Renal cortical epithelial cell (primary cell): Measurements from ENCODE around the gene OSBPL1A. TPM values are rescaled to one million over a fixed set of nuclear protein-coding genes. Genes with fewer than 3 reads are reported as not detected.

Experiments
- DNase-seq: peaks from one replicate; pipeline ENCODE4 v3.0.0-alpha.2; 2011; ENCODE audit warnings: low read depth
- total RNA-seq: library from RNA; depleted of rRNA; stranded (reverse); fragments of >200 nt; gene quantifications from 2 replicates; pipeline ENCODE4 v1.2.3, GENCODE V29; 2014

OSBPL1A gene
- 21.2 and 35.1 TPM in 2 replicates for total RNA-seq

- peak; percentile 71 for DNase-seq
These were observed at the start of gene OSBPL1A for GRCh38 chr18:24397694-24398368. Gene OSBPL1A (minus strand): TSS chr18:24397824. CDS start chr18:24377533, 20,291 bp downstream.

GRCh38 chr18:24446953-24447538, 49.4 kb upstream of the OSBPL1A start:
- no peak for DNase-seq

- no peak for DNase-seq
These were observed 48.8 kb upstream of the OSBPL1A start for GRCh38 chr18:24446453-24446852.

- no peak for DNase-seq
These were observed 46.2 kb upstream of the OSBPL1A start for GRCh38 chr18:24443870-24444269.

GRCh38 chr18:24436939-24437338, 39.3 kb upstream of the OSBPL1A start:
- no peak for DNase-seq

- DNase-seq: no peak
These were observed 35.0 kb upstream of the OSBPL1A start for GRCh38 chr18:24432618-24433017.

- no peak for DNase-seq
These were observed 31.6 kb upstream of the OSBPL1A start for GRCh38 chr18:24429188-24429587.

- no peak for DNase-seq
These were observed 31.1 kb upstream of the OSBPL1A start for GRCh38 chr18:24428709-24429108.

GRCh38 chr18:24427484-24427883, 29.9 kb upstream of the OSBPL1A start:
- peak; percentile 28 for DNase-seq

GRCh38 chr18:24426398-24427294, 29.0 kb upstream of the OSBPL1A start, which contains the start of gene IMPACT:
Gene IMPACT (plus strand): TSS chr18:24426670. CDS start chr18:24426757, 87 bp downstream.
- peak; percentile 30 for DNase-seq

- DNase-seq: no peak
These were observed 28.4 kb upstream of the OSBPL1A start for GRCh38 chr18:24426073-24426397.

GRCh38 chr18:24421831-24422230, 24.2 kb upstream of the OSBPL1A start:
- no peak for DNase-seq

- no peak for DNase-seq
These were observed 22.9 kb upstream of the OSBPL1A start for GRCh38 chr18:24420551-24420950.

GRCh38 chr18:24417480-24417879, 19.9 kb upstream of the OSBPL1A start:
- no peak for DNase-seq

GRCh38 chr18:24414349-24415003, 16.9 kb upstream of the OSBPL1A start:
- DNase-seq: no peak

GRCh38 chr18:24413148-24413547, 15.5 kb upstream of the OSBPL1A start:
- DNase-seq: no peak

- no peak for DNase-seq
These were observed 10.9 kb upstream of the OSBPL1A start for GRCh38 chr18:24408496-24408895.

- no peak for DNase-seq
These were observed 7.0 kb upstream of the OSBPL1A start for GRCh38 chr18:24404591-24404990.

GRCh38 chr18:24403076-24403475, 5.5 kb upstream of the OSBPL1A start:
- DNase-seq: no peak

- DNase-seq: no peak
These were observed 4.7 kb upstream of the OSBPL1A start for GRCh38 chr18:24402209-24402785.

GRCh38 chr18:24400587-24400986, 3.0 kb upstream of the OSBPL1A start:
- peak; percentile 36 for DNase-seq

GRCh38 chr18:24398540-24398939, 916 bp upstream of the OSBPL1A start:
- no peak for DNase-seq
